ENCODE data around the gene IFT88. TPM values are rescaled to one million over a fixed set of nuclear protein-coding genes. Genes with fewer than 3 reads are reported as not detected.

IFT88 gene
- total RNA-seq, 4 donors from 2014 or later, result 11.4 to 22.0 (median 13.3) TPM

DNA sequence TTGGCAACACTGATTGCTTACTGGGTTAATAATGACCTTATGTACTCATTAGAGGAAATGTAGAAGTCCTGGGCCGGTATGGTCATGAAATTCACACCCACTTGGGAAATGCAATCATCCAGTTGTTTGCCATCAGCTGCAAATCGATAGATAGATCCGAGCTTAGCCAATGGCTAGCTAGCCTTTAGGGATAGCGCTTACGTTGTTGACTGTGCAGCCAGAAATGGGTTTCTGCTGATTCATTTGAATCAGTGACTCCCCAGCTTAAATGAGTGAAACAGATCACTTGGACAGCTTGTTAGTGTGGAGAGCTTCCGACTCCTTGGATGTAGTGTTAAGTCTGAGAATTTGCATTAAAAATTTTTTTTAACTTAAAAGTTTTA lies 148.4 kb downstream of the IFT88 start:
- TF ChIP-seq, protein P1, sequence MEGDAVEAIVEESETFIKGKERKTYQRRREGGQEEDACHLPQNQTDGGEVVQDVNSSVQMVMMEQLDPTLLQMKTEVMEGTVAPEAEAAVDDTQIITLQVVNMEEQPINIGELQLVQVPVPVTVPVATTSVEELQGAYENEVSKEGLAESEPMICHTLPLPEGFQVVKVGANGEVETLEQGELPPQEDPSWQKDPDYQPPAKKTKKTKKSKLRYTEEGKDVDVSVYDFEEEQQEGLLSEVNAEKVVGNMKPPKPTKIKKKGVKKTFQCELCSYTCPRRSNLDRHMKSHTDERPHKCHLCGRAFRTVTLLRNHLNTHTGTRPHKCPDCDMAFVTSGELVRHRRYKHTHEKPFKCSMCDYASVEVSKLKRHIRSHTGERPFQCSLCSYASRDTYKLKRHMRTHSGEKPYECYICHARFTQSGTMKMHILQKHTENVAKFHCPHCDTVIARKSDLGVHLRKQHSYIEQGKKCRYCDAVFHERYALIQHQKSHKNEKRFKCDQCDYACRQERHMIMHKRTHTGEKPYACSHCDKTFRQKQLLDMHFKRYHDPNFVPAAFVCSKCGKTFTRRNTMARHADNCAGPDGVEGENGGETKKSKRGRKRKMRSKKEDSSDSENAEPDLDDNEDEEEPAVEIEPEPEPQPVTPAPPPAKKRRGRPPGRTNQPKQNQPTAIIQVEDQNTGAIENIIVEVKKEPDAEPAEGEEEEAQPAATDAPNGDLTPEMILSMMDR (IDR thresholded peaks at IDR 0.05; ENCODE audit: low read depth), result no peak

DNA sequence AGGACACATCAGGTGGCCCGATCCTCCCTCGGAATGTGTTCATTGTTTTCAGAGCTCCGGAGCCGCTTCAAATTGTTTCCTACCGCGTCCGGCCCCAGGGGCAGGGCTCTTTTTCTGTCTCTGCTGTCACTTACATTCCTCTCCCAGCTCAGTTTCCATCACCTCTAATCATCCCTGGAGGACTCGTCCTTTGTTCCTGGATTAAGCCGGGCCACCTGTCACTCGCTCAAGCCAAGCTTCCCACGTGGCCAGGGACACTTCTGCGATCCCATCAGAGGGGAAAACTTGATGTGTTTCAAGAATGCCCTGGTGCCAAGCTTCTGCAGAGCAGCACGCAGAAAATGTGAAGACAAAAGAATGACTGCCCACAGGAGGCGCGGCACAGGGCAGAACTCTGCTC lies 150.0 kb downstream of the IFT88 start:
- TF ChIP-seq, protein P1 (IDR thresholded peaks at IDR 0.05; ENCODE audit: low read depth), result no peak

DNA sequence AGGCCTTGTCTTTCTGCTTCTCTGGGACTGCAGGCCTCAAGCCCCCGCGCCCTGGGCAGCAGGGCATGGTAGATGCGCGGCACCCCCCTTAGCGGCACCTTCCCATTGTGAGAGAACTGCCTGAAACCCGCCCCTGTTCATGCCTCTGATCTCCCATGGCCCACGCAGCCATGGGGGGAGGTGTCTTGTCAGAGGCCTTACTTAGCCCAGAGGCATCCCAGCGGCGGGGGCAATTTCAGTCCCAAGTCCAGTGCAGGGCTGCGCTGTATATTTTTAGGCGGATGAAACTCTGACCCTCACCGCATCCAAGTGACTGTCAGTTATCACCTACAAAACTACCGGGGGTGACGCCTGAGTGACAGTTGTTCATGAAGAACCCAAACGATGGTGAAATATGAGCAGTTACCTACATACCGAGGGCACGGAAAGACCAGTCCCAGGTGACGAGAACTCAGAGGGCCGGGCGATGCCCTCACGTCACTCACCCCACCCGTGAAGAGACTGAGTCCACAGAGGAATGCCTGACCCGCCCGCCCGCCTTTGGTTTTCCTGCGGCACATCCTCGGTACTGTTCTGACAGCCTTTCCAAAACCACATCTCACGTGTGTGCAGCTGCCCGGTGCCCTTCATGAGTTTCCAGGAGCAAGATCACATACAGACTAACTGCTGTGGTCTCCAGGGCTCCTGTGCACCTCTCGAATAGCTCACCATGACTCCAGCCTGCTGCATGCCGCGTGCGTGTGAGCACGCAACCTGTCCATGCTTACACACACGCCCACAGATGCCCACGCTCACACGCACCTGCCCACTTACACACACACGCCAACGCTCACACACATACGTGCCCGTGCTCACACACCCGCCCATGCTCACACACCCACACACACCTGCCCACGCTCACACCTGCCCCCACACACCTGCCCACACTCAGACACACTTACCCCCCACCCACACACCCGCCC lies 150.9 kb downstream of the IFT88 start:
- TF ChIP-seq, protein P1 (IDR thresholded peaks at IDR 0.05; ENCODE audit: low read depth), result no peak

DNA sequence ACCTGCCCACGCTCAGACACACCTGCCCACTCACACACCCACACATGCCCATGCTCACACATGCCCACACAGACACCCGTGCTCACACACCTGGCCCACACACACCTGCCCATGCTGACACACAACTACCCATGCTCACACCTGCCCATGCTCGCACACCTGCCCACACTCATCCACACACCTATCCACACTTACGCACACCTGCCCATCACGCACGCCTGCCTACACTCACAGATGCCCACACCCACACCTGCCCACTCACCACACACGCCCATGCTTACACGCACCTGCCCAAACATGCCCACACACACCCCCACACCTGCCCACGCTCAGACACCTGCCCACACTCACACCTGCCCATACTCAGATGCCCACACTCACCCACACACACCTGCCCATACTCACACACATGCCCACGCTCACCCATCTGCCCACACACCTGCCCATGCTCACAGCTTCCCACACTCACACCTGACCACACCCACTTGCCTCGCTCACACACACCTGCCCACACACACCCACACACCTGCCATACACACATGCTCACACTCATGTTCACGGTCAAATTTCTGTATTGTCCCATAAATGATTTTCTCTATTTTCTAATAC lies 152.1 kb downstream of the IFT88 start:
- TF ChIP-seq, protein P1 (IDR thresholded peaks at IDR 0.05; ENCODE audit: low read depth), result no peak

DNA sequence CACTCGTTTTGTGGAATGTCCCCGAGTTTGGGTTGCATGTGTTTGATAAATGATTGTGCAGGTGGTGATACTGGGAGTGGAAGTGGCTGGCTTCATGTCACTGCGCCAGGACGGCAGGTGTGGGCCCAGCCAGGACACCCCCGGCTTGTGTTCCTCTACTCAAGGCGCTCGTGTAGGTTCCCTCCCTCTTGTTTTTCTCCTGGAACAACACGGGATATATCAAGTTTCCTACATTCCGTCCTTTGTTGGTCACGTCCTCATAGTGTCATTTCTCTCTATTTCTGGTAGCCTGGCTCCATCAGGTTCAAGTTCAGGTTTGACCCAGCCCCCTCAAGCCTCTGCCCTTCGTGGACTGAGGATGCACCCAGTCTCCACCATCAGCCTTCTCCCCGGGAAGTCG lies 152.8 kb downstream of the IFT88 start:
- TF ChIP-seq, protein P1 (IDR thresholded peaks at IDR 0.05; ENCODE audit: low read depth), result no peak

DNA sequence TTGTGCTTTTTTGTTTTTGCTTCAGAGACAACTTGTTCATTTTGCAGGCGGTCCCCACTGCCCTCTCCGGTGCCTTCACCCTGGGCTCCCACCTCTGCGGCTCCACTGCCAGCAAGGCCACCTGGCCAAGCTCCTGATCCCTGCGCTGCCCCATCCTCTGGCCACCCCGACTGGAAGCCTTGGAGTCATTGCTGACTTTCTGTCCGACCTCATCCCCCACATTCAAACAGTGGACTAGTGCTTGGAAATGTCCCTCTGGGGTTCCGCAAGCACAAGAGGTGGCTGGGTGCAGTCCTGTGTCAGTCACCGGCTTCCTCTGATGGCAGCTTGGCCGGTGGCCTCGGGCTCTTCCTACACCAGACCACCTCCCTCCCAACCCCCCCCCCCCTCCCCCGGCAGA lies 153.5 kb downstream of the IFT88 start:
- TF ChIP-seq, protein P1 (IDR thresholded peaks at IDR 0.05; ENCODE audit: low read depth), result no peak

DNA sequence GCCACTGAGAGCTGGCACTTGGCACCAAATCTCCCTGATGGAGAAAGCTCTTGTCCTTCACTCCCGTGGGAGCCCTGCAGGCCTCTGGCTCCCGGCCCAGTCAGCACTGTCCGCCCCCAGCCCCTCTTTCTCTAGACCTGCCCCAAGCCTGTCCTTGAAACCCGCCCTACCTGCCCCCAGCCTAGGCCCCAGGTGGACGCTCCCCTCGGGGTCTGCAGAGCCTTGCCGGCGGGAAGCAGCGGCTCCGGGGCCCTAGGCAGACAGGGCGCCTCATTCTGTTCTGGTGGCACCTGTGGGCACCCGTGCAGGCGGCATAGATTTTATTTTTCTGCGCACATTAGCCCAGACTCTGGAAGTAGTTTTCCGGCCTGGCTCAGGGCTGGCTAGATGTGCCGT lies 154.1 kb downstream of the IFT88 start:
- TF ChIP-seq, protein P1 (IDR thresholded peaks at IDR 0.05; ENCODE audit: low read depth), result no peak
